Measurements from ENCODE around the gene NRAS. TPM values are rescaled to one million over a fixed set of nuclear protein-coding genes. Genes with fewer than 3 reads are reported as not detected.

The NRAS gene
- total RNA-seq, 2 donors from 2014 or later, result 40.6 to 54.8 TPM

DNA sequence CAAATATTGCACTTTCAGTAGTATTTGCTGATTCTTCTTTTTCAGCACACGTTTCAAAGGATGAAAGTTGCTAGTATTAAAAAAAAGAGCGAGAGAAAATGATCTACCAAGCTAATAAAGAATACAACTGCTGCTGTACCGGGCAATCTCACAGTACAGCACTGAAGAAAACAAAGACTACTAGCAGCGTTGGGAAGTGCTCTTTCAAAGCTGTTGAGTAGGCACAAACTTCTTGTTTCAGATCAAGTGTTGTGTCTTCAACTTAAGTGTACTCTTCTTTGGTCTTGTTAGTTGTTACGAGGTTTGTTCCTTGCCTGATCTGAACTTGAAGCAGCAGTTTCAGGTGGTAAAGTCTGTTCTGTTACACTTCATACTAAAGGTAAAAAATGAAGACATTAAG is 33.3 kb upstream of the NRAS start:
- no peak for TF ChIP-seq CTCF (IDR thresholded peaks at IDR 0.05)
- no peak overlapping the region for H3K4me3 ChIP-seq
- no peak overlapping the region for H3K27ac ChIP-seq
- no peak overlapping the region for H3K9ac ChIP-seq (ENCODE audit: low read depth in 2 of 2, low read length in 2 of 2)
- H3K9me3 ChIP-seq, result no peaks in the 10 kb centered on the region
- peaks cover 6% of the 10 kb centered on the region for H3K36me3 ChIP-seq
- no peak for DNase-seq
- no peaks in the 10 kb centered on the region for H3K27me3 ChIP-seq
- intact Hi-C loops (cut with DNase I), result no loop called here
- peaks cover 3% of the 10 kb centered on the region for H3K4me1 ChIP-seq

DNA sequence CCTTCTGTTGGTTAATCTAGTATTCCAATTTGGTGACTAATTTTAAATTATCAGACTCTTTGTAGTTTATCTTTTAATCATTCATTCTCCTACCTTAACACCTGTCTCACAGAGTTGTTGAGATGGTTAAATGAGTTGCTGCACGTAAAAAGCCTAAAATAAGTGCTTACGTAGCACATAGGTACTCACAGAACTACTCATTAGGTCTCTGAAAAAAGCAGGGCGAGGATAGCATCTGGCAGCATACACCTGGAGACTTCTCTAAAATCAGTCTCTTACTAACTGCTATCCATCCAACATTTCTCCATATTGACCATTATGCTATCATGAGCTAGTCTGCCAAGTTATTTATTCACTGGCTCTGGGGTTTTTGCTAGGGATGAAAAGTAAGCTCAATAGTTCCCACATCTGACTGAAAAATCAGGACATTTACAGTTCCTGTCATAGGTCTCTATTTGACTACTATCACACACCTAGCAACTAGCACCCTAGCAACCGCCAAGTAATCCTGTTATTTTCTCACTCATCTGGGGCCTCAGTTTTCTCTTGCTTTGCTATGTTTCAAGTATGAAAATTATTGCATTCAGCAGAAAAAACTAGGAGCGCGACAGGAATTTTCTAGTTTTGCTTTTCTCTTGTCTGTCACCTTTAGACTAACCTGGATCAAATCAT is 30.0 kb upstream of the NRAS start:
- intact Hi-C loops (cut with DNase I), result no loop called here
- no peak for DNase-seq
- no peaks in the 10 kb centered on the region for H3K4me1 ChIP-seq

DNA sequence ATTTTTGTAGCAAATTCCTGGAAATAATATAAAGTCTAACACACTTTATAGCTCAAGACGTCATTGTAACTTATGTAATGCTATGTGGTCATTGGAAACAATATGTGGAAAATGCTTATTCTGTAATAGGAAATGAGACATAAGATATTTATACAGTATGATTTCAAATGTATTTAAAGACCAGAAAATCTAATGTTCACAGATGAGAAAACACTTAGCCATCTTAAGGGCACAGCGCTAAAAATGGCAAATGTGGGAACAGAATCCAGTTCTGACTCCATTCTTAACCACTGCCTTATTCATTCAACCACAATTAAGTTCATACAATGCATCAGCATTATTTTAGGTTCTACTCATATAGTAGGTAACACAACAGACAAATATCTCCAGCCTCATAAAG is 28.7 kb upstream of the NRAS start:
- peaks cover 6% of the 10 kb centered on the region for H3K36me3 ChIP-seq
- no peaks in the 10 kb centered on the region for H3K27me3 ChIP-seq
- no peak for TF ChIP-seq CTCF (IDR thresholded peaks at IDR 0.05)
- no peaks in the 10 kb centered on the region for H3K4me1 ChIP-seq
- no peak for DNase-seq
- no peak overlapping the region for H3K27ac ChIP-seq
- H3K4me3 ChIP-seq, result no peak overlapping the region
- H3K9me3 ChIP-seq, result no peaks in the 10 kb centered on the region
- intact Hi-C loops (cut with DNase I), result no loop called here
- H3K9ac ChIP-seq (ENCODE audit: low read depth in 2 of 2, low read length in 2 of 2), result no peak overlapping the region

More for the DNA sequence above, 30.0 kb upstream of the NRAS start:
- peaks cover 6% of the 10 kb centered on the region for H3K36me3 ChIP-seq
- H3K4me3 ChIP-seq, result no peak overlapping the region
- H3K9ac ChIP-seq (ENCODE audit: low read depth in 2 of 2, low read length in 2 of 2), result no peak overlapping the region
- TF ChIP-seq CTCF (IDR thresholded peaks at IDR 0.05), result no peak
- H3K27ac ChIP-seq, result no peak overlapping the region
- H3K27me3 ChIP-seq, result no peaks in the 10 kb centered on the region
- H3K9me3 ChIP-seq, result no peaks in the 10 kb centered on the region

DNA sequence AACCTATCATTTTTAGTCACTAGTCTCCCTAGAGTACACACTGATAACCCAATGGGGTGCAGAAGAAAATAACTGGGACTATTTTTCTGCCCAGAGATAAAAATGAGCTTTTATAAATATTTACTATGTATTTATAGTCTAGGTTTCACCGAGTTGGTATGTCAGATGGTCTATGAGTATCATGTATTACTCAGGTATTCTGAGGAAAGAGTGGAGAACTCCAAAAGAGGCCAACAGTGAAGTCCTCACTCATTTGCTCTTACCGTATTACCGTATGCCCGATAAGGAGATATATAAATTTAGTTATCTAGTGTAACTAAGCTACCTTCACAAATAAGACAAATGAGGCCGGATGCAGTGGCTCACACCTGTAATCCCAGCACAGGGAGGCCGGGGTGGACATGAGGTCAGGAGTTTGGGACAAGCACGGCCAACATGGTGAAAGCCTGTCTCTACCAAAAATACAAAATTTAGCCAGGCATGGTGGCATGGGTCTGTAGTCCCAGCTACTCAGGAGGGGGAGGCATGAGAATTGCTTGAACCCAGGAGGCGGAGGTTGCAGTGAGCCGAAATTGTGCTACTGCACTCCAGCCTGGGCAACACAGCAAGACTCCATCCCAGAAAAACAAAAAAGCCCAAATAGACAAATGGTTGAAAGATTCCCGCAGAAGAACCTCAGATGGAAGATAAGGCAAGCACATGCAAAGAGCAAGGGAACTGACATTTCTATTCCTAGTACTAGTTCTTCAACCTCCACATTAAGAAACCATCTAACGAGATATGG is 25.6 kb upstream of the NRAS start:
- Histone ChIP-seq H3K27me3 (no peaks in the 10 kb centered on the region), H3K36me3 (no peaks in the 10 kb centered on the region), H3K9ac (ENCODE audit: low read depth in 2 of 2, low read length in 2 of 2) (no peak overlapping the region), H3K27ac (no peak overlapping the region), H3K4me3 (no peak overlapping the region), H3K4me1 (no peaks in the 10 kb centered on the region), H3K9me3 (no peaks in the 10 kb centered on the region)
- intact Hi-C loops (cut with DNase I), result no loop called here
- DNase-seq, result no peak
- TF ChIP-seq CTCF (IDR thresholded peaks at IDR 0.05), result no peak

- Histone ChIP-seq H3K4me1 (no peaks in the 10 kb centered on the region), H3K27ac (no peak overlapping the region), H3K4me3 (no peak overlapping the region), H3K27me3 (no peaks in the 10 kb centered on the region), H3K36me3 (peaks cover 5% of the 10 kb centered on the region), H3K9me3 (no peaks in the 10 kb centered on the region), H3K9ac (ENCODE audit: low read depth in 2 of 2, low read length in 2 of 2) (no peak overlapping the region)
- TF ChIP-seq CTCF (IDR thresholded peaks at IDR 0.05), result no peak
- DNase-seq, result no peak
- intact Hi-C loops (cut with DNase I), result no loop called here
Observed at GRCh38 chr1:114740331-114740730, 23.8 kb upstream of the NRAS start.

Measured in colonic mucosa (tissue), 4 donors.